H1 (cell line): ENCODE measurements around the gene PLPP7.

Source experiments
- RBBP5 ChIP-seq: IDR thresholded peaks from 2 replicates; pipeline ENCODE4 v1.7.1; 2012; ENCODE audit warnings: low read depth, mild to moderate bottlenecking, inconsistent platforms, low read length, moderate library complexity, borderline replicate concordance
- RNF2 ChIP-seq: fragments of 200-900, 300-1000 bp; sonication (generic); IDR thresholded peaks from 2 replicates; pipeline ENCODE4 v1.7.1; 2016; ENCODE audit warnings: borderline replicate concordance, low read depth, mild to moderate bottlenecking, antibody characterized with exemption, low read length; ENCODE audit not compliant: poor library complexity, severe bottlenecking; ENCODE audit errors: missing control alignments
- SP1 ChIP-seq: IDR thresholded peaks from 2 replicates; pipeline ENCODE4 v1.6.1; 2011; ENCODE audit warnings: low read depth, low read length
- TF ChIP-seq, protein P1 (sequence below), 3 experiments: IDR thresholded peaks; 1 replicate in 2 of 3; 2 replicates in 1 of 3; pipeline versions ENCODE4 v1.5.1 to v1.6.1; 2011; ENCODE audit warnings: low read length in 3 of 3, mild to moderate bottlenecking in 3 of 3, inconsistent platforms in 2 of 3, low read depth in 1 of 3, moderate library complexity in 1 of 3; ENCODE audit not compliant: insufficient read depth in 1 of 3; ENCODE audit errors: control extremely low read depth in 1 of 3

DNA sequence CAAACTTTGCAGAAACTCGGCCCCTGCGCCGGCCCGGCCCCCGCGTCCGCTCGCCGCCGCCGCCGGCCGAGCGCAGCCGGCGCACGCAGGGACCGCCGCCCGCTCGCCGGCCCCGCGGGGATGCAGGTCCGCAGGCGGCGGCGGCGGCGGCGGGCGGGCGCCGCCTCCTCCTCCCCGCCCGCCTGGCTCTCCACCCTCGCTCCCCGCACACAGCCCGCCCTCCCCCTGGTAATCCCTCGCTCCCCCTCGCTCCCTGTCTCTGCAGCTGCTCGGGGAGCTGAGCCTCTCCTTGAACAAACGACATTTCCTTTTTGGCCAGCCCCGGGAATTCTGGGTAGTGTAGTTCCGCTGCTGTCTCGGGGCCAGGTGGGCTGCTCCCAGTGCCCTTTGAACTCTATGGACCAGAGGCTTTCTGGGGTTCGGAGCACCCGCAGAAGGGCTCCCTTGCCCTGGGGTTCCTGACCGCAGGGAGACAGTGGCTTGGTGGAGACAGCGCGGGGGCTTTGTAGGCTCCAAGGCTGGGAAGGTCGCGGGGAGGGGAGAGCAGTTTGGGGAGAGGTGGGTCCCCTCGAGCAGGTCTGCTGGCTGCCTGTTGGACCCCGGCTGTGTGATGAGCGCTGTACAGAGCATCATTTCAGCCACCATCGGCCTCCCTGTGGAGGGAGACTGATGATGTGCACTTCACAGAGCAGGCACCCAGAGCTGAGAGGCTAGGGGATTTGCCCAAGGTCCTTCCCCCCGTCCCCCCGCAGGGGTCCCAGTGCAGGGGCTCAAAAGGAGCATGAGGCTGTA lies 11.4 kb upstream of the PLPP7 start:
- TF ChIP-seq RBBP5 (no peak), RNF2 (no peak), SP1 (no peak)
- TF ChIP-seq, protein P1, sequence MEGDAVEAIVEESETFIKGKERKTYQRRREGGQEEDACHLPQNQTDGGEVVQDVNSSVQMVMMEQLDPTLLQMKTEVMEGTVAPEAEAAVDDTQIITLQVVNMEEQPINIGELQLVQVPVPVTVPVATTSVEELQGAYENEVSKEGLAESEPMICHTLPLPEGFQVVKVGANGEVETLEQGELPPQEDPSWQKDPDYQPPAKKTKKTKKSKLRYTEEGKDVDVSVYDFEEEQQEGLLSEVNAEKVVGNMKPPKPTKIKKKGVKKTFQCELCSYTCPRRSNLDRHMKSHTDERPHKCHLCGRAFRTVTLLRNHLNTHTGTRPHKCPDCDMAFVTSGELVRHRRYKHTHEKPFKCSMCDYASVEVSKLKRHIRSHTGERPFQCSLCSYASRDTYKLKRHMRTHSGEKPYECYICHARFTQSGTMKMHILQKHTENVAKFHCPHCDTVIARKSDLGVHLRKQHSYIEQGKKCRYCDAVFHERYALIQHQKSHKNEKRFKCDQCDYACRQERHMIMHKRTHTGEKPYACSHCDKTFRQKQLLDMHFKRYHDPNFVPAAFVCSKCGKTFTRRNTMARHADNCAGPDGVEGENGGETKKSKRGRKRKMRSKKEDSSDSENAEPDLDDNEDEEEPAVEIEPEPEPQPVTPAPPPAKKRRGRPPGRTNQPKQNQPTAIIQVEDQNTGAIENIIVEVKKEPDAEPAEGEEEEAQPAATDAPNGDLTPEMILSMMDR (IDR thresholded peaks at IDR 0.05; ENCODE audit: control extremely low read depth in 1 of 3, insufficient read depth in 1 of 3, low read depth in 1 of 3, low read length in 3 of 3), result no peak
